Measurements from ENCODE around the gene TSPAN6.

DNA sequence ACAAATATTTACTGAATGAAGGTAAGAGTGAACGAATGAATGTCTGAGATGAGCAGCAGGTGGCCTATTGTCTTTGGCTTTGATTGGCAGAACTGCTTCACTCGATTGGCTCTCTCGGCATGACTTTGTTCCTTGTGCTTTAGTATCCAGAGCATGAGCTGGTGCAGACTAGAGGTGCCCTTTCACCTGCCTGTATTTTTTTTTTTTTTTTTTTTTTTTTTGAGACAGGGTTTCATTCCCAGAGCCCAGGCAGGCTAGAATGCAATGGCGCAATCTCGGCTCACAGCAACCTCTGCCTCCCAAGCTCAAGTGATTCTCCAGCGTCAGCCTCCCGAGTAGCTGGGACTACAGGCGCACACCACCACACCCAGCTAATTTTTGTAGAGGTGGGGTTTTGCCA, 46.3 kb upstream of the TSPAN6 start:
- TF ChIP-seq CTCF (IDR thresholded peaks at IDR 0.05; ENCODE audit: low read depth, low read length, missing input control), result no peak
- no peak for TF ChIP-seq JUND (IDR thresholded peaks at IDR 0.05)
- no peak for TF ChIP-seq FOXA1 (IDR thresholded peaks at IDR 0.05)

Measured in liver (tissue), 3 donors.